ENCODE results near the gene FARP1. TPM values are rescaled to one million over a fixed set of nuclear protein-coding genes. Genes with fewer than 3 reads are reported as not detected.

FARP1 gene
- polyA plus RNA-seq, 2 of the 4 experiments (the other 2 are of a cell fraction), result 9.4 to 13.0 TPM

DNA sequence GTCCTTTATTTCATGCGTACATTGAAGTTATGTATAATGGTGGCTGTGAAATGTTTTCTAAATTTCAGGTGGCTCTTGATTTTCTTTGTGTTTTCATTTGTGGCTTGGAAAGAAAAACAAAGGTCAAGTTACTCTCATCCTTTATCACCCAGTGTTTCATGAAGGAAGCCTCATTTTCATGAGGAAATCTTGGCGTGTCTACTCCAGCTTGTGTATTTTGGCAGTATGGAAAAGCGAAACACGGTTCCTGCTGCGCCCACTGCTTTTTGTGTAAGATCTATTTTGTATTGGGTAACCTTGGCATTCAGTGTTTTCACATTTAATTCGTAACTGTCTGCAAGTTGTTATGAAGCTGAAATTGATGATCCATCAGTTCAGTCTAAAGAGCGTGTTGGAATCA is 181.2 kb downstream of the FARP1 start:
- WGBS (ENCODE audit: missing lambda C conversion rate), result 92% methylated on average over 7 of the region's 7 CpGs
- DNase-seq (ENCODE audit: low read depth in 1 of 2, low spot score in 1 of 2), result no peak
- Histone ChIP-seq H3K9me3 (no peaks in the 10 kb centered on the region), H3K4me3 (no peak overlapping the region), H3K4me1 (no peaks in the 10 kb centered on the region), H3K27ac (no peak overlapping the region), H3K4me2 (no peak overlapping the region)
- ATAC-seq, result no peak
- TF ChIP-seq BHLHE40 (IDR thresholded peaks at IDR 0.05; ENCODE audit: low read depth, low read length) (no peak), TP53 (CRISPR knock-in tag; IDR thresholded peaks at IDR 0.05) (no peak), MYC (IDR thresholded peaks at IDR 0.05; ENCODE audit: borderline replicate concordance, low read length) (no peak), RFX5 (IDR thresholded peaks at IDR 0.05) (no peak), HOXB13 (CRISPR knock-in tag; IDR thresholded peaks at IDR 0.05; ENCODE audit: low read depth) (no peak), NR3C1 (IDR thresholded peaks at IDR 0.05) (no peak), FOXS1 (CRISPR knock-in tag; IDR thresholded peaks at IDR 0.05) (no peak), KDM5A (IDR thresholded peaks at IDR 0.05) (no peak), ZFP36 (IDR thresholded peaks at IDR 0.05; ENCODE audit: borderline replicate concordance, partially characterized antibody) (no peak), MAFK (IDR thresholded peaks at IDR 0.05; ENCODE audit: partially characterized antibody) (no peak), HOXB5 (CRISPR knock-in tag; IDR thresholded peaks at IDR 0.05) (no peak), RCOR1 (IDR thresholded peaks at IDR 0.05; ENCODE audit: low read depth, low read length) (no peak), NPAS2 (CRISPR knock-in tag; IDR thresholded peaks at IDR 0.05; ENCODE audit: borderline replicate concordance) (no peak), CHD4 (IDR thresholded peaks at IDR 0.05; ENCODE audit: borderline replicate concordance) (no peak), EHMT2 (IDR thresholded peaks at IDR 0.05; ENCODE audit: low read depth) (no peak)
- TF ChIP-seq, protein P1, sequence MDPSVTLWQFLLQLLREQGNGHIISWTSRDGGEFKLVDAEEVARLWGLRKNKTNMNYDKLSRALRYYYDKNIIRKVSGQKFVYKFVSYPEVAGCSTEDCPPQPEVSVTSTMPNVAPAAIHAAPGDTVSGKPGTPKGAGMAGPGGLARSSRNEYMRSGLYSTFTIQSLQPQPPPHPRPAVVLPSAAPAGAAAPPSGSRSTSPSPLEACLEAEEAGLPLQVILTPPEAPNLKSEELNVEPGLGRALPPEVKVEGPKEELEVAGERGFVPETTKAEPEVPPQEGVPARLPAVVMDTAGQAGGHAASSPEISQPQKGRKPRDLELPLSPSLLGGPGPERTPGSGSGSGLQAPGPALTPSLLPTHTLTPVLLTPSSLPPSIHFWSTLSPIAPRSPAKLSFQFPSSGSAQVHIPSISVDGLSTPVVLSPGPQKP (IDR thresholded peaks at IDR 0.05; ENCODE audit: low read depth, low read length), result no peak
- TF ChIP-seq, protein P2, sequence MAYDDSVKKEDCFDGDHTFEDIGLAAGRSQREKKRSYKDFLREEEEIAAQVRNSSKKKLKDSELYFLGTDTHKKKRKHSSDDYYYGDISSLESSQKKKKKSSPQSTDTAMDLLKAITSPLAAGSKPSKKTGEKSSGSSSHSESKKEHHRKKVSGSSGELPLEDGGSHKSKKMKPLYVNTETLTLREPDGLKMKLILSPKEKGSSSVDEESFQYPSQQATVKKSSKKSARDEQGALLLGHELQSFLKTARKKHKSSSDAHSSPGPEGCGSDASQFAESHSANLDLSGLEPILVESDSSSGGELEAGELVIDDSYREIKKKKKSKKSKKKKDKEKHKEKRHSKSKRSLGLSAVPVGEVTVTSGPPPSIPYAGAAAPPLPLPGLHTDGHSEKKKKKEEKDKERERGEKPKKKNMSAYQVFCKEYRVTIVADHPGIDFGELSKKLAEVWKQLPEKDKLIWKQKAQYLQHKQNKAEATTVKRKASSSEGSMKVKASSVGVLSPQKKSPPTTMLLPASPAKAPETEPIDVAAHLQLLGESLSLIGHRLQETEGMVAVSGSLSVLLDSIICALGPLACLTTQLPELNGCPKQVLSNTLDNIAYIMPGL (CRISPR knock-in tag; IDR thresholded peaks at IDR 0.05; ENCODE audit: borderline replicate concordance), result no peak
- FAIRE-seq, result no peak
- ChIA-PET CTCF (interaction anchor here (0.8 kb wide), 1 partner anchor 22 kb away, joined by 3 read pairs; no protein-coding TSS in a partner anchor), POLR2A (no interaction called here)

DNA sequence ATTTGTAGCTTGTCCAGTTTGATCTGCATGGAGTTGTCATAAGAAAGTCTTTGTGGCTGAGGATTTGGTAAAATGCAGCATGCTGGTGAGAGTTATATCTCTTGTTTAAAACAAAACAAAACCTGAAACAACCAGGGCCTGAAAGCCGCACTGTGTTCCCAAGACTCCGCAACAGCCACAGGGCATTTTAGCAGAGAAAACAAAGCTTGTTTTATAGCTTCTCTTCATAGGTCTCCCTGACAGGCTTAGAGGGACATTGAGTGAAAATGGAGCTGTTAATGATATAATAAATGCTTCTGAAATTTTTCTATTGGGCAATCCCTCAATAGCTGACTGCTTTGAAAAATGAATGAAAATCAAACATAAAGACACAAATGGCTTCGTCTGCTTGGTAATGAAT is 182.8 kb downstream of the FARP1 start:
- no peak for DNase-seq (ENCODE audit: low read depth in 1 of 2, low spot score in 1 of 2)
- WGBS (ENCODE audit: missing lambda C conversion rate), result 92% methylated on average over 3 of the region's 3 CpGs
- no peaks in the 10 kb centered on the region for H3K4me1 ChIP-seq
- no peak overlapping the region for H3K4me2 ChIP-seq
- POLR2A ChIA-PET, result no interaction called here
- FAIRE-seq, result no peak
- TF ChIP-seq EHF (CRISPR knock-in tag; IDR thresholded peaks at IDR 0.05), result no peak
- no peak for TF ChIP-seq TP53 (CRISPR knock-in tag; IDR thresholded peaks at IDR 0.05)
- no peak for TF ChIP-seq RCOR1 (IDR thresholded peaks at IDR 0.05; ENCODE audit: low read depth, low read length)
- no peak for TF ChIP-seq KDM5A (IDR thresholded peaks at IDR 0.05)
- no peak for TF ChIP-seq HEYL (CRISPR knock-in tag; IDR thresholded peaks at IDR 0.05)
- TF ChIP-seq, protein P3, sequence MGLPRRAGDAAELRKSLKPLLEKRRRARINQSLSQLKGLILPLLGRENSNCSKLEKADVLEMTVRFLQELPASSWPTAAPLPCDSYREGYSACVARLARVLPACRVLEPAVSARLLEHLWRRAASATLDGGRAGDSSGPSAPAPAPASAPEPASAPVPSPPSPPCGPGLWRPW (IDR thresholded peaks at IDR 0.05), result no peak
- TF ChIP-seq PHF8 (IDR thresholded peaks at IDR 0.05; ENCODE audit: borderline replicate concordance, low read depth), result no peak
- TF ChIP-seq, protein P4, sequence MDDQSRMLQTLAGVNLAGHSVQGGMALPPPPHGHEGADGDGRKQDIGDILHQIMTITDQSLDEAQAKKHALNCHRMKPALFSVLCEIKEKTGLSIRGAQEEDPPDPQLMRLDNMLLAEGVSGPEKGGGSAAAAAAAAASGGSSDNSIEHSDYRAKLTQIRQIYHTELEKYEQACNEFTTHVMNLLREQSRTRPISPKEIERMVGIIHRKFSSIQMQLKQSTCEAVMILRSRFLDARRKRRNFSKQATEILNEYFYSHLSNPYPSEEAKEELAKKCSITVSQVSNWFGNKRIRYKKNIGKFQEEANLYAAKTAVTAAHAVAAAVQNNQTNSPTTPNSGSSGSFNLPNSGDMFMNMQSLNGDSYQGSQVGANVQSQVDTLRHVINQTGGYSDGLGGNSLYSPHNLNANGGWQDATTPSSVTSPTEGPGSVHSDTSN (IDR thresholded peaks at IDR 0.05), result no peak
- TF ChIP-seq, protein P5, sequence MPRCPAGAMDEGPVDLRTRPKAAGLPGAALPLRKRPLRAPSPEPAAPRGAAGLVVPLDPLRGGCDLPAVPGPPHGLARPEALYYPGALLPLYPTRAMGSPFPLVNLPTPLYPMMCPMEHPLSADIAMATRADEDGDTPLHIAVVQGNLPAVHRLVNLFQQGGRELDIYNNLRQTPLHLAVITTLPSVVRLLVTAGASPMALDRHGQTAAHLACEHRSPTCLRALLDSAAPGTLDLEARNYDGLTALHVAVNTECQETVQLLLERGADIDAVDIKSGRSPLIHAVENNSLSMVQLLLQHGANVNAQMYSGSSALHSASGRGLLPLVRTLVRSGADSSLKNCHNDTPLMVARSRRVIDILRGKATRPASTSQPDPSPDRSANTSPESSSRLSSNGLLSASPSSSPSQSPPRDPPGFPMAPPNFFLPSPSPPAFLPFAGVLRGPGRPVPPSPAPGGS (IDR thresholded peaks at IDR 0.05), result no peak
- TF ChIP-seq ESRRA (IDR thresholded peaks at IDR 0.05; ENCODE audit: borderline replicate concordance, low read length), result no peak
- TF ChIP-seq, protein P6, sequence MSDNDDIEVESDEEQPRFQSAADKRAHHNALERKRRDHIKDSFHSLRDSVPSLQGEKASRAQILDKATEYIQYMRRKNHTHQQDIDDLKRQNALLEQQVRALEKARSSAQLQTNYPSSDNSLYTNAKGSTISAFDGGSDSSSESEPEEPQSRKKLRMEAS (IDR thresholded peaks at IDR 0.05), result no peak
- TF ChIP-seq FOSL2 (IDR thresholded peaks at IDR 0.05), result no peak
- no peak for TF ChIP-seq FOSL2 (CRISPR knock-in tag; IDR thresholded peaks at IDR 0.05)
- TF ChIP-seq BHLHE40 (IDR thresholded peaks at IDR 0.05; ENCODE audit: low read depth, low read length), result no peak
- TF ChIP-seq TFCP2L1 (CRISPR knock-in tag; IDR thresholded peaks at IDR 0.05), result no peak
- H3K27ac ChIP-seq, result no peak overlapping the region
- CTCF ChIA-PET, result interaction anchor here (0.8 kb wide), 1 partner anchor 13 kb away, joined by 3 read pairs; no protein-coding TSS in a partner anchor
- no peak overlapping the region for H3K4me3 ChIP-seq
- H3K9me3 ChIP-seq, result no peaks in the 10 kb centered on the region
- ATAC-seq, result no peak

Data from A549 (cell line).